ENCODE results near the gene PRSS33. TPM values are rescaled to one million over a fixed set of nuclear protein-coding genes. Genes with fewer than 3 reads are reported as not detected.

The PRSS33 gene
- polyA plus RNA-seq, 2 of the 4 experiments (the other 2 are of a cell fraction), result 0.04 TPM; not detected in 1

- Histone ChIP-seq H3K4me2 (no peak overlapping the region), H3K4me3 (no peak overlapping the region), H3K27ac (no peak overlapping the region), H3K4me1 (no peaks in the 10 kb centered on the region), H3K9me3 (no peaks in the 10 kb centered on the region)
- 70% methylated on average over 13 of the region's 14 CpGs for WGBS (ENCODE audit: missing lambda C conversion rate)
- ChIA-PET CTCF (interaction anchor here (0.8 to 3.7 kb wide), 2 partner anchors 9 to 73 kb away, joined by 4 to 23 read pairs; no protein-coding TSS in a partner anchor), POLR2A (interaction anchor here (1.2 kb wide), 1 partner anchor 47 kb away, joined by 3 read pairs; no protein-coding TSS in a partner anchor)
- FAIRE-seq (no peak), DNase-seq (ENCODE audit: low read depth in 1 of 2, low spot score in 1 of 2) (no peak), ATAC-seq (no peak)
- TF ChIP-seq CBX8 (IDR thresholded peaks at IDR 0.05) (no peak), HOXB5 (CRISPR knock-in tag; IDR thresholded peaks at IDR 0.05) (no peak), TP53 (CRISPR knock-in tag; IDR thresholded peaks at IDR 0.05) (no peak), E2F6 (IDR thresholded peaks at IDR 0.05; ENCODE audit: borderline replicate concordance, low read depth) (no peak), HDAC2 (IDR thresholded peaks at IDR 0.05) (no peak), POLR2A (IDR thresholded peaks at IDR 0.05; ENCODE audit: low read length) (no peak), NPAS2 (CRISPR knock-in tag; IDR thresholded peaks at IDR 0.05; ENCODE audit: borderline replicate concordance) (no peak), FOXS1 (CRISPR knock-in tag; IDR thresholded peaks at IDR 0.05) (no peak), MAX (IDR thresholded peaks at IDR 0.05) (no peak), CEBPB (IDR thresholded peaks at IDR 0.05) (no peak), CTCF (IDR thresholded peaks at IDR 0.05) (no peak), CBX2 (IDR thresholded peaks at IDR 0.05; ENCODE audit: borderline replicate concordance, low read depth) (no peak), JUNB (IDR thresholded peaks at IDR 0.05) (no peak), SMC3 (IDR thresholded peaks at IDR 0.05) (no peak), HOXA7 (CRISPR knock-in tag; IDR thresholded peaks at IDR 0.05) (no peak), BCL3 (IDR thresholded peaks at IDR 0.05) (no peak), CHD2 (IDR thresholded peaks at IDR 0.05; ENCODE audit: low read length, partially characterized antibody) (no peak), RAD21 (conservative IDR thresholded peaks at IDR 0.05 in 1 of 2, IDR thresholded peaks at IDR 0.05 in 1 of 2) (no peak)
Observed at GRCh38 chr16:2820836-2821486, 33.6 kb upstream of the PRSS33 start.

- WGBS (ENCODE audit: missing lambda C conversion rate), result 58% methylated on average over 10 of the region's 17 CpGs
- TF ChIP-seq RAD21 (conservative IDR thresholded peaks at IDR 0.05 in 1 of 2, IDR thresholded peaks at IDR 0.05 in 1 of 2) (no peak), CEBPB (IDR thresholded peaks at IDR 0.05) (no peak), HMGXB4 (CRISPR knock-in tag; IDR thresholded peaks at IDR 0.05; ENCODE audit: borderline replicate concordance) (no peak), HDAC2 (IDR thresholded peaks at IDR 0.05) (no peak), CBX8 (IDR thresholded peaks at IDR 0.05) (no peak), RARB (CRISPR knock-in tag; IDR thresholded peaks at IDR 0.05) (no peak), PBX3 (IDR thresholded peaks at IDR 0.05) (no peak), PHF8 (IDR thresholded peaks at IDR 0.05; ENCODE audit: borderline replicate concordance, low read depth) (no peak), JUN (IDR thresholded peaks at IDR 0.05) (no peak)
- Histone ChIP-seq H3K9me3 (no peaks in the 10 kb centered on the region), H3K4me1 (no peaks in the 10 kb centered on the region), H3K27ac (no peak overlapping the region), H3K4me2 (no peak overlapping the region), H3K4me3 (no peak overlapping the region)
- ChIA-PET CTCF (no interaction called here), POLR2A (no interaction called here)
- ATAC-seq, result no peak
- DNase-seq (ENCODE audit: low read depth in 1 of 2, low spot score in 1 of 2), result no peak
- FAIRE-seq, result no peak
Observed at GRCh38 chr16:2819939-2820835, 32.8 kb upstream of the PRSS33 start.
